Activated T-cell treated with anti-CD3 and anti-CD28 coated beads, Interleukin-2, amount 50 U/mL, for 4 hours (primary cell): ENCODE results near the gene TMEM273. TPM values are rescaled to one million over a fixed set of nuclear protein-coding genes. Genes with fewer than 3 reads are reported as not detected.

Experiments used
- ATAC-seq, 2 donors: fragments of 200-7000 bp; cut with Tn5 transposase; one replicate each; pipeline ENCODE4 v1.10.0; 2021
- DNase-seq: peaks from one replicate; pipeline ENCODE4 v3.0.0-alpha.2; 2020
- H3K27me3 Mint-ChIP-seq: one replicate; pipeline ENCODE4 v1.8.0; 2021; ENCODE audit warnings: low read depth, mixed read lengths
- H3K36me3 Mint-ChIP-seq: one replicate; pipeline ENCODE4 v1.8.0; 2022; ENCODE audit warnings: mixed read lengths; ENCODE audit not compliant: insufficient read depth
- H3K4me1 Mint-ChIP-seq: one replicate; pipeline ENCODE4 v1.8.0; 2021; ENCODE audit warnings: low read depth, mixed read lengths
- H3K4me3 Mint-ChIP-seq: one replicate; pipeline ENCODE4 v1.8.0; 2021; ENCODE audit warnings: mild to moderate bottlenecking, moderate library complexity, mixed read lengths
- H3K9me3 Mint-ChIP-seq: one replicate; pipeline ENCODE4 v1.8.0; 2021; ENCODE audit warnings: mixed read lengths
- total RNA-seq, 3 donors: library from RNA; stranded (reverse); gene quantifications; one replicate each; pipeline ENCODE4 v1.2.1, GENCODE V29; 2021

The TMEM273 gene
- total RNA-seq, 3 donors from 2014 or later = 35.3 to 96.4 (median 45.6) TPM

- peaks cover 54% of the 10 kb centered on the region for H3K4me1 Mint-ChIP-seq
- no peaks in the 10 kb centered on the region for H3K9me3 Mint-ChIP-seq
- no peaks in the 10 kb centered on the region for H3K27me3 Mint-ChIP-seq
- no peak for DNase-seq
- ATAC-seq = peak in 1 of 2 donors; percentile 1
- H3K36me3 Mint-ChIP-seq = peaks cover 4% of the 10 kb centered on the region
- H3K4me3 Mint-ChIP-seq = peak overlapping the region; percentile 74
Measured at GRCh38 chr10:49176310-49177268, 11.6 kb downstream of the TMEM273 start.

DNA sequence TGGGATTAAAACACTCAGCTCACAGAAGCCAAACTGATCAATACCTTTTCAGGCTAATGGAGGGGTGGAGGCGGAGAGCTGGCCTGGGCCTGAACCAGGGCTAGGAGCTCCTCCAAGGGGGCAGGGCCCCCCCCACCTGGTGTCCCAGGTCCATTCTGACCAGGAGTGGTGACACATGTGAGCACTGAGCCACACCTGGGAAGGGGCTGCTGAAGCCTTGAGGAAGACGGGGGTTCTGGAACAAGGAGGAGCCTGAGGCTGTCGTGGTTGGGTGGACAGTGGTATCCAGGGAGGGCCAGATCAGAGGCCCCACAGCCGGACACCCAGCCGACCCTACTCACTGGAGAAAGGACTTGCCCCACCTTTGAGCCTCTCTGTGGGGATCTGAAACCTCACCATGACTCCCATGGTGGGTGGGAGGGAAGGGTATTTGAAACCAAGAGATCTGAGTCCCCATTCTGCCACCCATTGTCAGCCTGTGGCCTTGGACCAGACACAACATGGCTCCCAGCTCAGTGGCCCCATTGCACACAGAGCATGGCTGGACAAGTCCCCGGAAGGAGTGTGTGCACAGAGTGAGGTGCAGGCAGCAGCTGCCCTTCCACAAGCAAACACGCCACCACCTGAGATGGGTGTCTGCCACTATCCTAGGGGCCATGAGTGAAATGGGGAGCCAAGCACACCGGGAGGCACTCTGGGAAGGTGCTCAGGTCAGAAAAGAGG is 12.4 kb downstream of the TMEM273 start:
- peaks cover 50% of the 10 kb centered on the region for H3K4me1 Mint-ChIP-seq

GRCh38 chr10:49174926-49175500 is 13.2 kb downstream of the TMEM273 start:
- H3K36me3 Mint-ChIP-seq = peaks cover 2% of the 10 kb centered on the region
- no peaks in the 10 kb centered on the region for H3K27me3 Mint-ChIP-seq
- no peak for ATAC-seq
- no peak for DNase-seq
- H3K4me1 Mint-ChIP-seq = peaks cover 44% of the 10 kb centered on the region
- no peaks in the 10 kb centered on the region for H3K9me3 Mint-ChIP-seq
- no peak overlapping the region for H3K4me3 Mint-ChIP-seq

More for the DNA sequence above, 12.4 kb downstream of the TMEM273 start:
- H3K36me3 Mint-ChIP-seq = peaks cover 4% of the 10 kb centered on the region
- no peak overlapping the region for H3K4me3 Mint-ChIP-seq
- H3K9me3 Mint-ChIP-seq = no peaks in the 10 kb centered on the region
- DNase-seq (no peak), ATAC-seq (no peak)
- H3K27me3 Mint-ChIP-seq = no peaks in the 10 kb centered on the region

GRCh38 chr10:49174261-49174925 is 13.8 kb downstream of the TMEM273 start:
- peaks cover 41% of the 10 kb centered on the region for H3K4me1 Mint-ChIP-seq
- DNase-seq (no peak), ATAC-seq (no peak)
- peaks cover 2% of the 10 kb centered on the region for H3K36me3 Mint-ChIP-seq
- H3K9me3 Mint-ChIP-seq = no peaks in the 10 kb centered on the region
- H3K27me3 Mint-ChIP-seq = no peaks in the 10 kb centered on the region
- no peak overlapping the region for H3K4me3 Mint-ChIP-seq

- no peak overlapping the region for H3K4me3 Mint-ChIP-seq
- no peaks in the 10 kb centered on the region for H3K27me3 Mint-ChIP-seq
- DNase-seq = no peak
- H3K4me1 Mint-ChIP-seq = peaks cover 39% of the 10 kb centered on the region
- no peak for ATAC-seq
- peaks cover 2% of the 10 kb centered on the region for H3K36me3 Mint-ChIP-seq
- no peaks in the 10 kb centered on the region for H3K9me3 Mint-ChIP-seq
Measured at GRCh38 chr10:49173853-49174252, 14.3 kb downstream of the TMEM273 start.

- no peak for DNase-seq
- peaks cover 34% of the 10 kb centered on the region for H3K4me1 Mint-ChIP-seq
- no peak for ATAC-seq
- no peak overlapping the region for H3K4me3 Mint-ChIP-seq
- no peaks in the 10 kb centered on the region for H3K27me3 Mint-ChIP-seq
- peaks cover 1% of the 10 kb centered on the region for H3K36me3 Mint-ChIP-seq
- no peaks in the 10 kb centered on the region for H3K9me3 Mint-ChIP-seq
Measured at GRCh38 chr10:49173201-49173772, 14.9 kb downstream of the TMEM273 start.

DNA sequence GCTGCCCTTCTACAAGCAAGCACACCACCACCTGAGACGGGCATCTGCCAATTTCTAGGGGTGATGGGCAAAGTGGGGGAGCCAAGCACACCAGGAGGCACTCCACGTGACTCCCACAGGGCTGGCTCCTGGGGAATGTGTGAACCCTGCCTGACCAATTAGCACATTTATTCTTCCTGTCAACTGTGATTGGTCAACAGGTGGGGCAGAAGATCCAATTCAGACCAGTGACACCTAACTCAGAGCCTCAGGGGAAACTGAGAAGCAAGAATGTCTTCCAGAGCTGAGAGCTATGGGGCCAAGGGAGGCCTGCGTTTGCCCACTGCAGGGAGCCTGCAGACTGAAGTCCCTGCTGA is 15.4 kb downstream of the TMEM273 start:
- H3K4me3 Mint-ChIP-seq = no peak overlapping the region
- DNase-seq (no peak), ATAC-seq (no peak)
- H3K4me1 Mint-ChIP-seq = peaks cover 30% of the 10 kb centered on the region
- peaks cover 2% of the 10 kb centered on the region for H3K36me3 Mint-ChIP-seq
- H3K9me3 Mint-ChIP-seq = no peaks in the 10 kb centered on the region
- H3K27me3 Mint-ChIP-seq = no peaks in the 10 kb centered on the region

DNA sequence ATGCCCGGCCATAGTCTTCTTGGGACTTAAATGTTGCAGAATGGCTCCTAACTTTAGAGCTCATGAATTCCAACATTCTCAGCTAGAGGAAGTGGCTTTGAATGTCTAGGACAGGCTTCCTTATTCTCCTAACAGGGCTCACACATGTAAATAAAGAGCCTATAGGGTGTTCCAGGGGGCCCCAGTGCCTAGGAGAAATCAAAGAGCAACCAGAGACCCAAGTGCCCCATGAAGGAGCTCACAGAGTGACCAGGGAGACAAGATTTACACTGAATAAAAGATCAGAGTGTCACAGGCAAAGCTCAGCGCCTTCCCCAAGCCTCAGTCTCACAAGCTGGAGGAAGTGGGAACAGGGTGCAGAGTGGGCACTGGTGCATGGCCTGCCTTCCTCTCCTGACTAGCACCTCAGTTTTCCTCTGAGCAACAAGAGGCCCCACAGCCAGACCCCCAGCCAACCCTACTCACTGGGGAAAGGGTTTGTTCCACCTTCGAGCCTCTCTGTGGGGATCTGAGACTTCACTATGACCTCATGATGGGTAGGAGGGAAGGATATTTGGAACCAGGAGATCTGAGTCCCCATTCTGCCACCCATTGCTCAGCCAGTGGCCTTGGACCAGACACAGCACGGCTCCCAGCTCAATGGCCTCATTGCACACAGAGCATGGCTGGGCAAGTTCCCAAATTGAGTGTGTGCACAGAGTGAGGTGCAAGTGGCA is 16.0 kb downstream of the TMEM273 start:
- ATAC-seq = no peak
- H3K4me1 Mint-ChIP-seq = peaks cover 26% of the 10 kb centered on the region

DNA sequence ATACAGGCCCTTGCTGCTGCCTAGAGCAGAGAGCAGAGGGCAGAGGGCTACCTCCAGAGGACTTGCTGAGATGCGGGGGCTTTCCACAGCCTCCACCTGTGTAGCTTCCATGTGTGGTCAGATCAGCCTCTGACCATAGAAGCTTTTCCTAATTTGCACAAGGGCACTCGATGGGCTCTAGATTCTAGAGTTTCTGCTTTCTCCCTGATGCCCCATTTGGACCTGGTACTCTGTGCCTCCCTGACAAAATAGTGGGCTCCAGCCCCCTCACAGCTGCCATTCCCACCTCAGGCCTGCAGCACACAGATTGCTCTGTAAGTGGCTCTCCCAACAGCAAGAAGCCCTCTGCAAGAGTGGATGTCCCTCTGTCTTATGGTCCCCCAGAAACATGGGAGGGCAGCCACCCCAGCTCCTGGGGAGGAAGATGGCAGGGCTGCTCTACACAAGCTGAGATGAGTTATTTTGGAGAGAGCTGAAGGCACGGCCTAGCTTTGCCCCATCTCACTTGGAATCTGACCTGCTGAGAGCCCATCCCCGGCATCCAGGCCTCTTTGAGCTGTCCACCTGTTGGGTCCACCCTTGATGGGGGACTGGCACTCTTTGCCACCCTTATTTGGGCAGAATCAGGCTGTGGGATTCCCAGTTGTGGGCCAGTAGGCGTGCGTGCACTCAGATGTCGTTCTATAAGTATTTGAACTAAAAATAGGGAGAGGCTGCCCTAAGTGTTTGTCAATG is 16.7 kb downstream of the TMEM273 start:
- H3K27me3 Mint-ChIP-seq = peaks cover 2% of the 10 kb centered on the region
- peaks cover 27% of the 10 kb centered on the region for H3K4me1 Mint-ChIP-seq
- H3K4me3 Mint-ChIP-seq = no peak overlapping the region

More for the DNA sequence above, 16.0 kb downstream of the TMEM273 start:
- peaks cover 2% of the 10 kb centered on the region for H3K36me3 Mint-ChIP-seq
- H3K4me3 Mint-ChIP-seq = no peak overlapping the region
- DNase-seq = no peak
- no peaks in the 10 kb centered on the region for H3K9me3 Mint-ChIP-seq
- no peaks in the 10 kb centered on the region for H3K27me3 Mint-ChIP-seq

GRCh38 chr10:49170632-49171325 is 17.4 kb downstream of the TMEM273 start:
- H3K27me3 Mint-ChIP-seq = peaks cover 2% of the 10 kb centered on the region
- H3K36me3 Mint-ChIP-seq = peaks cover 2% of the 10 kb centered on the region
- no peaks in the 10 kb centered on the region for H3K9me3 Mint-ChIP-seq
- H3K4me3 Mint-ChIP-seq = no peak overlapping the region
- ATAC-seq (peak in 1 of 2 donors; percentile 19), DNase-seq (no peak)
- H3K4me1 Mint-ChIP-seq = peaks cover 26% of the 10 kb centered on the region

More for the DNA sequence above, 16.7 kb downstream of the TMEM273 start:
- Mint-ChIP-seq H3K9me3 (no peaks in the 10 kb centered on the region), H3K36me3 (peaks cover 2% of the 10 kb centered on the region)
- DNase-seq = no peak
- no peak for ATAC-seq

DNA sequence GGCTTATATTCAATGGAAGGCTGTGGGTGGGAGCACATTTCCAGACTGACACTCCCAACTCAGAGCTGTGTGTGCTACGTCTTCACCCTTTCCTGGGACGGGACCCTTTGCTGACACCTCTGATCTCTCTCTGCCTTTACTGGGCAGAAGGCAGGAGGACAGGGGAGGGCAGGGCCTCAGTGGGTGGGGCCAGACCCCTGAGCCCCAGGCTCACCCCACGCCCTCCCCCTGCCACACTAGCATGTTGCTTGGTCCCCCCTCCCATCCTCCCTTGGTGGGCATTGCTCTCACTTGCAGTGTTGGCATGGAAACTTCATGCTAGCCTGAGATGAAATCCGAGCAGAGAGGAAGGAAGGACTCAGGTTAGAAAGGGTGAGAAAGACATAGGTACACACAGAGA is 18.4 kb downstream of the TMEM273 start:
- Mint-ChIP-seq H3K4me1 (peaks cover 26% of the 10 kb centered on the region), H3K9me3 (no peaks in the 10 kb centered on the region), H3K27me3 (peaks cover 2% of the 10 kb centered on the region), H3K36me3 (peaks cover 5% of the 10 kb centered on the region), H3K4me3 (no peak overlapping the region)
- DNase-seq = no peak
- ATAC-seq = no peak

DNA sequence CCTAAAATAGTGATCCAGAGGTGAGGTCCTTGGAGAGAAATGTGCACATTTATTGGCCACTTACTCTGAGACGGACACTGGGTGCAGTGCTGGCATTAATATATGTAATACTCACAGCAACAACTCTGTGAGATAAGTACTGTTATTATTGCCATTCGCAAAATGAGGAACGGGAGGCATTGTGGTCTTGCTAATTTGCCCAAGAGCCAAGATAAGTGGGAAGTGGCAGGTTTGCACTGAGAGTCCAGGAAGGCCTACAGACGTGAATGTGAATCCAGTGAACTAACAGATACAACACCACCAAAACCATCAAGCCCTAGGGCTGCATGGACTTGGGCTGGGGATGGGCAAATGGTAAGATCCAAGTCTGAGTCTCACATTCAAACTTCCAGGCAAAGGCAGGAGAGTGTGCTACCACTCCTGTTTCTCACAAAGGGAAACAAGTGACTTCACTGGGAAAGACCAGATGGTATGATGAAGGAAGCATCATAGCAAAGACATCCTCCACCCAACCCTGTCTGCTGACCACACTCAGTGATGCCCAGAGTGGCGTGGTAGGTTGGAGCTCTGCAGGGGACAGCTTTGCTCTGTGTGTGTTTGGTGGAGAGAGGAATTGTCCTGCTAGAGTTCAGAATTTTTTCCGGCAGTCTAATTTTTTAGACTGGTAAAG is 19.2 kb downstream of the TMEM273 start:
- DNase-seq = no peak
- Mint-ChIP-seq H3K9me3 (no peaks in the 10 kb centered on the region), H3K4me1 (peaks cover 28% of the 10 kb centered on the region), H3K4me3 (no peak overlapping the region), H3K27me3 (peaks cover 2% of the 10 kb centered on the region), H3K36me3 (peaks cover 10% of the 10 kb centered on the region)
- ATAC-seq = no peak
